ENCODE data around the gene CCDC85C. TPM values are rescaled to one million over a fixed set of nuclear protein-coding genes. Genes with fewer than 3 reads are reported as not detected.

The CCDC85C gene
- total RNA-seq, 1 donor from 2014 or later, result 82.2 TPM

DNA sequence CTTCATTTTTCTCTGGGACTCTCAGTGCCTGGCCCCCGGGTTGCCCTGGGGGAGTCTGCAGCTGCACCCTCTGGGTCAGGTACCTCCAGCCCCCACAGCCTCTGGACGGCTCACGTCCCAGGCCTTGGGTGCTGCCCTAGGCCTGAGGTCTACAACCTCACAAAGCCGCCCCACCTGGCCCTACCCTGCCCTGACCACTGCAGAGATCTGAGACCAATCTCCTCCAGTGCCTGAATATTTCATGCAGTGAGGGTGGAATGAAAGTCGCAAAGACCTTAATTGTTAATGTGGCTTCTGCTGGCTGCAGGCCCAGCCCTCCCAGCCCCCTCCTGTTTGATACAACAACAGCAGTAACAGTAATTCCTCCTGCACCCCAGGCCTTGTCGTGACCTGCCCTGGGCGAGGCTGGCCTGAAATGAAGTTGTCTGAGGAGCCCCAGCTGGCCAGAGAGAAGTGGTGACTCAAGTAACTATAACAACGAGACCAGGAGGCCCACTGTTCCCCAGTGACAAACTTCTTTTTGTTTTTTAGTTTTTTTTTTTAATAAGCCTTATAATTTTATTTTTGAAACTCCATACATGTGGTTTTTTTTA is 8.8 kb upstream of the CCDC85C start:
- no peak for TF ChIP-seq CTCF (IDR thresholded peaks at IDR 0.05; ENCODE audit: unreplicated experiment)
- DNase-seq (ENCODE audit: low spot score in 2 of 2, unreplicated experiment in 2 of 2), result no peak
- H3K4me3 Mint-ChIP-seq, result no peak overlapping the region
- H3K27ac Mint-ChIP-seq, result peak overlapping the region; percentile 71
- H3K9me3 Mint-ChIP-seq, result no peaks in the 10 kb centered on the region
- no peaks in the 10 kb centered on the region for H3K36me3 Mint-ChIP-seq
- no peaks in the 10 kb centered on the region for H3K27me3 Mint-ChIP-seq (ENCODE audit: low read depth)
- H3K4me1 Mint-ChIP-seq, result peaks cover 29% of the 10 kb centered on the region

DNA sequence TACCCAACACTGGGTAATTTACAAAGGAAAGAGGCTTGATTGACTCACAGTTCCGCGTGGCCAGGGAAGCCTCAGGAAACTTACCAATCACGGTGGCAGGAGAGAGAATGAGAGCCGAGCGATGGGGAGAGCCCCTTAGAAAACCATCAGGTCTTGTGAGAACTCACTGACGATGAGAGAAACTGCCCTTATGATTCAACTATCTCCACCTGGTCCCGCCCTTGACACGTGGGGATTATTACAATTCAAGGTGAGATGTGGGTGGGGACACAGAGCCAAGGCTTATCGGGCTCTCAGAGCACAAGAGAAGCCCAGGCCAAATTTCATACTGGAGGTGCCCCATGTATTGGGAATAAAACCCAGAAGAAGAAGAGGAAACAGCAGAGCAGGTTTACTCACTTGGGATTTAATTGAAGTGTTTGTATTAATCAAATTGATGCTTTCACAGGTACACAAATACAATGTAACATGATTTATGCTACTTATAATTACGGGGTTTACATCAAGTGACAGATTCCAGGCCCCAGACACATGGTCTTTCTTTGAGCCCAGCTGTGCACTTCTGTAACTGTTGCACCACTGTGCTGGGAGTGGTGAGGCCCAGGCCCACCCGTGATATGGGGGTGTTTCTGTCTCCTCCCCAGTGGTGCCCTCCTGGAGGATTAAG is 8.2 kb upstream of the CCDC85C start:
- Mint-ChIP-seq H3K36me3 (no peaks in the 10 kb centered on the region), H3K9me3 (no peaks in the 10 kb centered on the region), H3K27ac (no peak overlapping the region), H3K4me3 (no peak overlapping the region), H3K27me3 (ENCODE audit: low read depth) (no peaks in the 10 kb centered on the region), H3K4me1 (peaks cover 28% of the 10 kb centered on the region)
- no peak for TF ChIP-seq CTCF (IDR thresholded peaks at IDR 0.05; ENCODE audit: unreplicated experiment)
- DNase-seq (ENCODE audit: low spot score in 2 of 2, unreplicated experiment in 2 of 2), result no peak

DNA sequence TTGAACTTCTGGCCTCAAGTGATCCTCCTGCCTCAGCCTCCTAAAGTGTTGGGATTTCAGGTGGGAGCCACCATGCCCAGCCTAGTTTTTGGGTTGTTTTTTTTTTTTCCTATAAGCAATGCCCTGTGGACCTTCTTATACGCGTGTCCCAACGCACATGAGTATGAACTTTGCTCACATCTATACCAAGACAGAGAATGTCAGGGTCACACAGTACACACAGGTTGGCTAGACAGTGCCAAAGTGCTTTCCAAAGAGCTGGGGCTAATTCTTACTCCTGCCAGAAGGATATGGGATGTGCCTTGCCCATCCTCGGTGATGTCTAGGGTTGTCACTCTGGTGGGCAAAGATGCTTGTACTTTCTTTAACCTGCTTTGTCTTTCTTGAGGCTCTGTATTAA is 7.6 kb upstream of the CCDC85C start:
- no peaks in the 10 kb centered on the region for H3K36me3 Mint-ChIP-seq

DNA sequence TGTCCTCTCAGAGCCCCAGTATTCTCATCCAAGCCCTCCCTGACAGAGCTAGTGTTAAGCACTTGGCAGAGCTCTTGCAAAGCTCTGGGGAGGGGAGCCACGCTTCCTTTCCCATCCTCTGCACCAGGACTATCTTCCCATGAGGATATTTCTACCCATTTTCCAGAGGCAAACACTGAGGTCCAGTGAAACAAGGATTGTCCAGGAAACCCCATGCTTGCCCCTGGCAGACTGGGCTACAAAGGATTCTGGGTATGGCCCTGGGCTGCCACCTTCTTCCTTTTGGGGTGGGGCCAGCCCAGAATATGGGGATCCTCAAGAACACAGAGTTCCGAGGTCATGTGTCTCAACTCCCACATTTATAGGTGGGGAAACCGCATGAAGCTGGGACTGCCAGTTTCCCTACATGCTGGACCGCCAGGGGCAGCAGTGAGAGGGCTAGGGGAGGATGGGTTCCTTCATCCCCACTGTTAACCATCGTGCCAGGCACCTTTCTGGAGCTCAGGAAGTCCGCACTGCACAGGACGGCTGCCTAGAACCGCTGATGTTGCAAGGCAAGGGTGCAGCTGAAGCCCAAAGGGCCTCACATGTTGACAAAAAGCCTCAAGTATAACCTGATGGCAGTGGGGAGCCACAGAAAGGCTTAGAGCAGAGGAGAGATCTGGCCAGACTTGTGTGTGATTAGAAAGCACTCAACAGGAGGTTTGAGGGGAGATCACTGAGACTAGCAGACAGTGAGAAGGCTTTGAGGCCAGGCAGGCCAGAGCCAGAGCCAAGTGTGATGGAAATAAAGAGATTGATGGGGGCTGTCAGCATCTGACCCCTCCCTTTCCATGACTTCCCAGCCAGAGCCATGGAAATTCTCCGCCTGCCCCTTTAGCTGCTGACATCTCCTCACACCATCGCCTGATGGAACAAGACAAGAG is 5.5 kb upstream of the CCDC85C start:
- Mint-ChIP-seq H3K9me3 (no peaks in the 10 kb centered on the region), H3K4me1 (peaks cover 22% of the 10 kb centered on the region), H3K27me3 (ENCODE audit: low read depth) (no peaks in the 10 kb centered on the region), H3K36me3 (no peaks in the 10 kb centered on the region), H3K4me3 (no peak overlapping the region), H3K27ac (no peak overlapping the region)
- TF ChIP-seq CTCF (IDR thresholded peaks at IDR 0.05; ENCODE audit: unreplicated experiment), result no peak
- no peak for DNase-seq (ENCODE audit: low spot score in 2 of 2, unreplicated experiment in 2 of 2)

More for the DNA sequence above, 7.6 kb upstream of the CCDC85C start:
- Mint-ChIP-seq H3K4me3 (no peak overlapping the region), H3K27me3 (ENCODE audit: low read depth) (no peaks in the 10 kb centered on the region), H3K4me1 (peaks cover 25% of the 10 kb centered on the region), H3K27ac (no peak overlapping the region), H3K9me3 (no peaks in the 10 kb centered on the region)
- DNase-seq (ENCODE audit: low spot score in 2 of 2, unreplicated experiment in 2 of 2), result no peak
- TF ChIP-seq CTCF (IDR thresholded peaks at IDR 0.05; ENCODE audit: unreplicated experiment), result no peak

GRCh38 chr14:99608591-99608990 is 4.6 kb upstream of the CCDC85C start:
- DNase-seq (ENCODE audit: low spot score in 2 of 2, unreplicated experiment in 2 of 2), result no peak
- Mint-ChIP-seq H3K4me3 (no peak overlapping the region), H3K27me3 (ENCODE audit: low read depth) (no peaks in the 10 kb centered on the region), H3K27ac (no peak overlapping the region), H3K4me1 (peaks cover 20% of the 10 kb centered on the region), H3K36me3 (no peaks in the 10 kb centered on the region), H3K9me3 (no peaks in the 10 kb centered on the region)
- TF ChIP-seq CTCF (IDR thresholded peaks at IDR 0.05; ENCODE audit: unreplicated experiment), result no peak

Measured in mesothelial cell of epicardium (in vitro differentiated cells).